H1 (cell line): ENCODE results near the gene ABCD4. TPM values are rescaled to one million over a fixed set of nuclear protein-coding genes. Genes with fewer than 3 reads are reported as not detected.

Source experiments
- CTCF ChIA-PET: fragments of 300-600 bp; sonication (Branson Sonifier 250); formaldehyde crosslinking; loops from one replicate; lab custom pipeline; 2021; ENCODE audit not compliant: partially characterized antibody; lab: Charles Lee
- POLR2A ChIA-PET: fragments of 300-600 bp; sonication (Branson Sonifier 250); formaldehyde crosslinking; loops from one replicate; lab custom pipeline; 2021; ENCODE audit warnings: inconsistent platforms; ENCODE audit not compliant: partially characterized antibody; lab: Charles Lee
- DNase-seq, 2 experiments: peaks; one replicate each; pipeline versions ENCODE4 v3.0.0 to v3.0.0-alpha.2; 2010 to 2022; ENCODE audit warnings: low spot score in 2 of 2, low read depth in 1 of 2, mixed read lengths in 1 of 2
- FAIRE-seq: peaks from 2 replicates; lab custom pipeline; 2011; peaks lifted over from hg19 to GRCh38; lab: Jason Lieb, UNC
- H2AFZ ChIP-seq: 2 replicates; pipeline ENCODE4 v1.8.1; 2012; ENCODE audit warnings: low read length, inconsistent platforms
- H2AK5ac ChIP-seq: 2 replicates; pipeline ENCODE4 v1.6.1; 2013; ENCODE audit warnings: low read depth, low read length
- H2BK120ac ChIP-seq: replicated peaks from 2 replicates; pipeline ENCODE3; 2013; ENCODE audit warnings: low read depth, low read length, inconsistent platforms
- H2BK12ac ChIP-seq: 2 replicates; pipeline ENCODE4 v1.6.1; 2013; ENCODE audit warnings: low read depth, low read length
- H2BK15ac ChIP-seq: 2 replicates; pipeline ENCODE4 v1.6.1; 2013; ENCODE audit warnings: low read length
- H2BK20ac ChIP-seq: 2 replicates; pipeline ENCODE4 v1.6.1; 2013; ENCODE audit warnings: low read length
- H2BK5ac ChIP-seq: 2 replicates; pipeline ENCODE4 v1.6.1; 2013; ENCODE audit warnings: low read depth, low read length
- H3K14ac ChIP-seq: 2 replicates; pipeline ENCODE4 v1.6.1; 2013; ENCODE audit warnings: inconsistent platforms; ENCODE audit not compliant: insufficient read length
- H3K18ac ChIP-seq: 2 replicates; pipeline ENCODE4 v1.6.1; 2013; ENCODE audit warnings: low read length; ENCODE audit errors: extremely low read depth
- H3K23ac ChIP-seq: 2 replicates; pipeline ENCODE4 v1.6.1; 2013; ENCODE audit warnings: inconsistent platforms; ENCODE audit not compliant: insufficient read length
- H3K23me2 ChIP-seq: 2 replicates; pipeline ENCODE4 v1.6.1; 2013; ENCODE audit warnings: low read depth, low read length
- H3K27ac ChIP-seq: 2 replicates; pipeline ENCODE4 v1.6.1; 2011; ENCODE audit warnings: low read depth, low read length, inconsistent platforms
- H3K27me3 ChIP-seq, 4 experiments: replicated peaks in 1 of 4; 1 replicate in 1 of 4; 2 replicates in 3 of 4; pipeline versions ENCODE4 v1.6.1 to v1.8.1; 2011 to 2013; ENCODE audit warnings: low read length in 3 of 4, mild to moderate bottlenecking in 3 of 4, inconsistent platforms in 2 of 4, mixed read lengths in 2 of 4, moderate library complexity in 1 of 4; ENCODE audit not compliant: control insufficient read depth in 3 of 4, insufficient read depth in 3 of 4; ENCODE audit errors: extremely low read depth in 1 of 4
- H3K36me3 ChIP-seq, 4 experiments: 2 replicates each; pipeline versions ENCODE4 v1.6.1 to v1.8.1; 2011 to 2013; ENCODE audit warnings: mild to moderate bottlenecking in 4 of 4, low read length in 3 of 4, moderate library complexity in 2 of 4, control low read depth in 1 of 4, inconsistent platforms in 1 of 4; ENCODE audit not compliant: insufficient read depth in 4 of 4, control insufficient read depth in 2 of 4
- H3K4ac ChIP-seq: replicated peaks from 2 replicates; pipeline ENCODE3; 2013; ENCODE audit warnings: low read length, low read depth, mixed read lengths, inconsistent platforms; ENCODE audit not compliant: insufficient read length
- H3K4me1 ChIP-seq, 4 experiments: replicated peaks in 1 of 4; 1 replicate in 1 of 4; 2 replicates in 3 of 4; pipeline versions ENCODE4 v1.6.1 to v1.8.1; 2011 to 2013; ENCODE audit warnings: low read length in 3 of 4, inconsistent platforms in 2 of 4, mixed read lengths in 1 of 4; ENCODE audit not compliant: insufficient read depth in 4 of 4, control insufficient read depth in 3 of 4
- H3K4me2 ChIP-seq, 2 experiments: 2 replicates each; pipeline versions ENCODE4 v1.6.1 to v1.8.1; 2011 to 2013; ENCODE audit warnings: low read depth in 2 of 2, low read length in 2 of 2, control low read depth in 1 of 2, inconsistent platforms in 1 of 2, mild to moderate bottlenecking in 1 of 2; ENCODE audit not compliant: insufficient read depth in 1 of 2
- H3K4me3 ChIP-seq, 4 experiments: fragments of 200-600, 300-600 bp in 1 of 4; sonication (generic), shearing (Covaris generic), sonication (Bioruptor Twin) in 1 of 4; 2 replicates each; pipeline versions ENCODE4 v1.5.1 to v1.8.1; 2011 to 2016; ENCODE audit warnings: low read length in 4 of 4, low read depth in 3 of 4, control low read depth in 2 of 4, inconsistent platforms in 2 of 4, mild to moderate bottlenecking in 2 of 4, mixed read lengths in 1 of 4, moderate library complexity in 1 of 4; ENCODE audit not compliant: insufficient read depth in 2 of 4; ENCODE audit errors: extremely low read depth in 1 of 4
- H3K56ac ChIP-seq: replicated peaks from 2 replicates; pipeline ENCODE3; 2013; ENCODE audit warnings: low read depth, mild to moderate bottlenecking, mixed read lengths, low read length, inconsistent platforms; ENCODE audit not compliant: insufficient read length
- H3K79me1 ChIP-seq: 2 replicates; pipeline ENCODE4 v1.6.1; 2013; ENCODE audit warnings: low read depth, low read length, control low read depth
- H3K79me2 ChIP-seq, 2 experiments: 2 replicates each; pipeline versions ENCODE4 v1.6.1 to v1.8.1; 2012 to 2013; ENCODE audit warnings: low read length in 2 of 2, mild to moderate bottlenecking in 2 of 2, inconsistent platforms in 1 of 2; ENCODE audit not compliant: insufficient read depth in 2 of 2, control insufficient read depth in 1 of 2
- H3K9ac ChIP-seq, 4 experiments: replicated peaks in 1 of 4; 1 replicate in 1 of 4; 2 replicates in 3 of 4; pipeline versions ENCODE4 v1.6.1 to v1.8.1; 2011 to 2013; ENCODE audit warnings: low read depth in 3 of 4, low read length in 3 of 4, control low read depth in 2 of 4, mild to moderate bottlenecking in 2 of 4, moderate library complexity in 2 of 4, inconsistent platforms in 1 of 4; ENCODE audit errors: extremely low read depth in 1 of 4
- H3K9me3 ChIP-seq, 2 experiments: 2 replicates each; pipeline versions ENCODE4 v1.6.1 to v1.8.1; 2012 to 2013; ENCODE audit warnings: mild to moderate bottlenecking in 2 of 2, moderate library complexity in 2 of 2, control low read depth in 1 of 2, inconsistent platforms in 1 of 2, low read depth in 1 of 2, low read length in 1 of 2, mixed read lengths in 1 of 2; ENCODE audit not compliant: insufficient read depth in 2 of 2
- H4K20me1 ChIP-seq, 2 experiments: replicated peaks in 1 of 2; 2 replicates each; pipeline versions ENCODE3 to v1.8.1; 2011 to 2013; ENCODE audit warnings: inconsistent platforms in 2 of 2, low read length in 2 of 2, mild to moderate bottlenecking in 1 of 2; ENCODE audit not compliant: insufficient read depth in 2 of 2, control insufficient read depth in 1 of 2
- H4K5ac ChIP-seq: 2 replicates; pipeline ENCODE4 v1.6.1; 2013; ENCODE audit warnings: low read length, low read depth, mixed read lengths, inconsistent platforms; ENCODE audit not compliant: insufficient read length
- H4K8ac ChIP-seq: 2 replicates; pipeline ENCODE4 v1.8.0; 2013; ENCODE audit warnings: mild to moderate bottlenecking, moderate library complexity, low read length, inconsistent platforms; ENCODE audit not compliant: insufficient read depth; ENCODE audit errors: extremely low read depth
- H4K91ac ChIP-seq: replicated peaks from 2 replicates; pipeline ENCODE3; 2013; ENCODE audit warnings: low read length, mixed read lengths, inconsistent platforms; ENCODE audit not compliant: insufficient read length
- ASH2L ChIP-seq: fragments of 200-600, 300-600 bp; sonication (generic); IDR thresholded peaks from one replicate; pipeline ENCODE4 v1.7.1; 2017; ENCODE audit warnings: low read length
- CEBPB ChIP-seq: IDR thresholded peaks from 2 replicates; pipeline ENCODE4 v1.6.1; 2012; ENCODE audit warnings: low read depth, low read length
- CTBP2 ChIP-seq: IDR thresholded peaks from 2 replicates; pipeline ENCODE4 v1.7.0; 2011; ENCODE audit warnings: borderline replicate concordance, mild to moderate bottlenecking, moderate library complexity, mixed read lengths, low read length; ENCODE audit not compliant: insufficient read depth, insufficient read length
- EGR1 ChIP-seq: IDR thresholded peaks from 2 replicates; pipeline ENCODE4 v1.6.1; 2011; ENCODE audit warnings: low read depth, low read length, borderline replicate concordance
- GABPA ChIP-seq: IDR thresholded peaks from 2 replicates; pipeline ENCODE4 v1.6.1; 2011; ENCODE audit warnings: mild to moderate bottlenecking, low read length, moderate library complexity, borderline replicate concordance; ENCODE audit not compliant: insufficient read depth
- MAFK ChIP-seq: IDR thresholded peaks from 2 replicates; pipeline ENCODE4 v1.6.1; 2012; ENCODE audit warnings: low read depth, mild to moderate bottlenecking, improper control_type of control experiment, low read length
- RBBP5 ChIP-seq: IDR thresholded peaks from 2 replicates; pipeline ENCODE4 v1.7.1; 2012; ENCODE audit warnings: low read depth, mild to moderate bottlenecking, inconsistent platforms, low read length, moderate library complexity, borderline replicate concordance
- SP1 ChIP-seq: IDR thresholded peaks from 2 replicates; pipeline ENCODE4 v1.6.1; 2011; ENCODE audit warnings: low read depth, low read length
- SRF ChIP-seq: IDR thresholded peaks from 2 replicates; pipeline ENCODE4 v1.6.1; 2011; ENCODE audit warnings: mild to moderate bottlenecking, low read depth, low read length, moderate library complexity
- TBP ChIP-seq: IDR thresholded peaks from 2 replicates; pipeline ENCODE4 v1.6.1; 2011; ENCODE audit warnings: low read depth, low read length, improper control_type of control experiment
- TEAD4 ChIP-seq: IDR thresholded peaks from 2 replicates; pipeline ENCODE4 v1.6.1; 2012; ENCODE audit warnings: low read depth, low read length, inconsistent platforms, mixed read lengths
- ZNF274 ChIP-seq: IDR thresholded peaks from 2 replicates; pipeline ENCODE4 v1.7.0; 2012; ENCODE audit warnings: low read length, borderline replicate concordance; ENCODE audit errors: extremely low read depth
- WGBS, 2 experiments: shearing (Covaris generic) in 1 of 2; methylation state at CpG; one replicate each; pipeline versions ENCODE4 v1.1.6 to v1.1.7; 2013 to 2015; ENCODE audit warnings: low lambda C conversion rate in 2 of 2, mixed read lengths in 2 of 2, inconsistent platforms in 1 of 2, low coverage in 1 of 2, missing lambda C conversion rate in 1 of 2; ENCODE audit not compliant: insufficient replicate concordance in 2 of 2, insufficient coverage in 1 of 2, insufficient read length in 1 of 2; ENCODE audit errors: extremely low coverage in 1 of 2, missing lambda C conversion rate in 1 of 2; 5-methylcytosine and 5-hydroxymethylcytosine counted together
- polyA plus RNA-seq, 7 experiments: library from polyadenylated mRNA; depleted of rRNA in 3 of 7; stranded (reverse) in 5 of 7; unstranded in 2 of 7; fragments of >200 nt in 5 of 7; fragments of 200-250 nt in 2 of 7; gene quantifications; 1 replicate in 5 of 7; 2 replicates in 1 of 7; 4 replicates in 1 of 7; pipeline versions ENCODE4 v1.2.1 to v1.2.3, GENCODE V29; 2011 to 2013; ENCODE audit warnings: missing spikeins in 2 of 7, mixed read lengths in 2 of 7
- total RNA-seq: library from RNA; stranded (reverse); fragmentation: NEBNext Ultra II Directional; extraction: Animal tissue kit (Norgen Biotek cat#: 25700); gene quantifications from 2 replicates; pipeline ENCODE4 v1.2.1, GENCODE V29; 2021
- TF ChIP-seq, protein P1 (sequence below): IDR thresholded peaks from 2 replicates; pipeline ENCODE4 v1.6.1; 2011; ENCODE audit warnings: low read depth, mild to moderate bottlenecking, low read length; ENCODE audit not compliant: insufficient read depth

Gene ABCD4
- total and polyA plus RNA-seq, 2 of the 8 experiments (the other 6 are each of a cell fraction or from before 2014, with no cell fraction given), result 47.9 to 97.7 TPM

DNA sequence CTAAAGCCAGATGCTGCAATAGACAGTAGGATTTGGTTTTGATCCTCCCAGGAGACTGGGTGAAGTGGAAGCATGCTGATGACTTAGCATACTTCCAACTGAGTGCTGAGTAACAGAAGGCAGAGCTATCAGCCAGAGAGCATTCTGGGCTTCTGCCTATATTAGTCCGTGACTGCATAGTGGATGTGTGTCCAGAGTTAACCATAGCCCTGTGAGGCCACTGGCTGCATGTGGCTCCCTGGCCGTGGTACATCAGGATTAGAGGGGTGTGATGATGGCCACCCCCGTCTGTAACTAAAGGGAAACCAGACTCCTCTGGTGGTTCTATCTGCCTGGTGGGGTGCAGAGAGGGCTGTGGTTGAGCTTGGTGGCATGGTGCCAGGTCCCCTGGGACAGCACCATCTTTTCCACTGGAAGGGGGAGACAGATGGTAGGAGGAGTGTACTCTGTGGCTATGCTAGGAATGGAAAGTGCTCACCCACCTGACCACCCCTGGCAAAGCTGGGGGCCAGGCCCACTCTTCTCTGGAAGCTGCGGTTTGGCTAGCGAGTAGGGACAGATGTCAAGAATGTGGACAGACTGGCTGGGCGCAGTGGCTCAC, 27.4 kb downstream of the ABCD4 start:
- FAIRE-seq, result no peak
- H3K23me2 ChIP-seq, result no peaks in the 10 kb centered on the region
- H2BK15ac ChIP-seq, result no peak overlapping the region
- no peak overlapping the region for H3K56ac ChIP-seq
- H3K79me1 ChIP-seq, result no peaks in the 10 kb centered on the region
- no peak for DNase-seq
- TF ChIP-seq CTBP2, result no peak
- TF ChIP-seq RBBP5, result no peak
- no peak for TF ChIP-seq ASH2L
- no peak for TF ChIP-seq SRF
- TF ChIP-seq, protein P1, sequence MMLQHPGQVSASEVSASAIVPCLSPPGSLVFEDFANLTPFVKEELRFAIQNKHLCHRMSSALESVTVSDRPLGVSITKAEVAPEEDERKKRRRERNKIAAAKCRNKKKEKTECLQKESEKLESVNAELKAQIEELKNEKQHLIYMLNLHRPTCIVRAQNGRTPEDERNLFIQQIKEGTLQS, result no peak
- no peak for TF ChIP-seq GABPA
- TF ChIP-seq EGR1, result no peak
- no peak for TF ChIP-seq TBP
- no peak for TF ChIP-seq SP1
- TF ChIP-seq ZNF274, result no peak
- no peak for TF ChIP-seq TEAD4
- TF ChIP-seq CEBPB, result no peak
- TF ChIP-seq MAFK, result no peak
- ChIA-PET POLR2A (interaction anchor here (0.6 to 1.8 kb wide), 8 partner anchors 10 to 218 kb away, joined by 3 to 7 read pairs (median 3); partner anchors contain the start of genes ABCD4, ISCA2 and NPC2), CTCF (interaction anchor here (1.0 to 15.9 kb wide), 4 partner anchors 11 to 227 kb away, joined by 3 to 214 read pairs (median 8); partner anchors contain the start of gene ABCD4)
- no peak overlapping the region for H2BK12ac ChIP-seq
- no peak overlapping the region for H3K9ac ChIP-seq
- no peak overlapping the region for H4K91ac ChIP-seq
- no peaks in the 10 kb centered on the region for H3K9me3 ChIP-seq
- no peak overlapping the region for H3K18ac ChIP-seq
- no peaks in the 10 kb centered on the region; a peak in 1 of 7 replicates for H3K27me3 ChIP-seq
- H2AK5ac ChIP-seq, result no peak overlapping the region
- no peak overlapping the region for H3K4me3 ChIP-seq
- no peaks in the 10 kb centered on the region for H3K4me1 ChIP-seq
- H3K36me3 ChIP-seq, result no peaks in the 10 kb centered on the region
- no peak overlapping the region for H2BK5ac ChIP-seq
- H3K4me2 ChIP-seq, result no peak overlapping the region
- H4K5ac ChIP-seq, result no peak overlapping the region
- H4K20me1 ChIP-seq, result no peaks in the 10 kb centered on the region
- no peak overlapping the region for H2AFZ ChIP-seq
- H2BK120ac ChIP-seq, result no peak overlapping the region
- H3K27ac ChIP-seq, result no peak overlapping the region
- H3K79me2 ChIP-seq, result no peaks in the 10 kb centered on the region
- no peak overlapping the region for H4K8ac ChIP-seq
- WGBS, 2 experiments, result 86% methylated on average over 6 of the region's 6 CpGs; no CpG with 5 or more reads in 1 of the 2 experiments
- H3K4ac ChIP-seq, result no peak overlapping the region
- no peak overlapping the region for H2BK20ac ChIP-seq
- H3K23ac ChIP-seq, result no peak overlapping the region
- no peak overlapping the region for H3K14ac ChIP-seq
